Purkinje cell (primary cell): Measurements from ENCODE around the gene LONP2. TPM values are rescaled to one million over a fixed set of nuclear protein-coding genes. Genes with fewer than 3 reads are reported as not detected.

Experiments
- polyA plus RNA-seq: library from polyadenylated mRNA; unstranded; fragments of >200 nt; fragmentation: Nextera tagmentation; gene quantifications from 2 replicates; pipeline ENCODE4 v1.2.1, GENCODE V29; 2014

The LONP2 gene
- 24.6 and 32.9 TPM in 2 replicates for polyA plus RNA-seq

GRCh38 chr16:48244080-48244862, at the start of gene LONP2:
Gene LONP2, plus strand, starts transcription at chr16:48244300. Its CDS starts 89 bp downstream, at chr16:48244389.

GRCh38 chr16:48247311-48247710, 3.2 kb downstream of the LONP2 start, which contains the start of gene ABCC11:
Gene ABCC11, minus strand, starts transcription at chr16:48247539. Its CDS starts 15,618 bp downstream, at chr16:48231921.

GRCh38 chr16:48385253-48386150, 141.4 kb downstream of the LONP2 start, which contains the start of gene SIAH1:
Gene SIAH1, minus strand, starts transcription at chr16:48385413. Its CDS starts 22,985 bp downstream, at chr16:48362428.

Other genes starting within 250 kb of the LONP2 start
- 20.7 and 22.3 TPM in 2 replicates for gene ABCC12, start 88.3 kb upstream of the LONP2 start, polyA plus RNA-seq
- gene ABCC11, start 3.2 kb downstream of the LONP2 start, polyA plus RNA-seq, result 0.20 TPM in 1 of 2 replicates, not detected in the other
- 21.3 and 23.7 TPM in 2 replicates for gene SIAH1, start 141.1 kb downstream of the LONP2 start, polyA plus RNA-seq